H1 (cell line): ENCODE data around the gene NR3C1. TPM values are rescaled to one million over a fixed set of nuclear protein-coding genes. Genes with fewer than 3 reads are reported as not detected.

Experiments
- BRCA1 ChIP-seq: IDR thresholded peaks from 2 replicates; pipeline ENCODE4 v1.6.1; 2012; ENCODE audit warnings: low read depth, low read length, improper control_type of control experiment
- KDM4A ChIP-seq: IDR thresholded peaks from one replicate; pipeline ENCODE4 v1.7.1; 2012; ENCODE audit warnings: low read depth, mild to moderate bottlenecking, moderate library complexity, low read length, inconsistent platforms; ENCODE audit not compliant: severe bottlenecking
- NRF1 ChIP-seq: IDR thresholded peaks from 2 replicates; pipeline ENCODE4 v1.6.1; 2011; ENCODE audit warnings: mild to moderate bottlenecking, low read depth, low read length, improper control_type of control experiment
- POU5F1 ChIP-seq: IDR thresholded peaks from 2 replicates; pipeline ENCODE4 v1.6.1; 2011; ENCODE audit warnings: low read depth, mild to moderate bottlenecking, low read length, moderate library complexity
- SIN3A ChIP-seq, 2 experiments: IDR thresholded peaks in 1 of 2; conservative IDR thresholded peaks in 1 of 2; 2 replicates each; pipeline ENCODE4 v1.6.1; 2011 to 2012; ENCODE audit warnings: low read length in 2 of 2, improper control_type of control experiment in 1 of 2, low read depth in 1 of 2, mild to moderate bottlenecking in 1 of 2
- SIX5 ChIP-seq: IDR thresholded peaks from 2 replicates; pipeline ENCODE4 v1.6.1; 2011; ENCODE audit warnings: mild to moderate bottlenecking, low read depth, low read length
- polyA plus RNA-seq, 7 experiments: library from polyadenylated mRNA; depleted of rRNA in 3 of 7; stranded (reverse) in 5 of 7; unstranded in 2 of 7; fragments of >200 nt in 5 of 7; fragments of 200-250 nt in 2 of 7; gene quantifications; 1 replicate in 5 of 7; 2 replicates in 1 of 7; 4 replicates in 1 of 7; pipeline versions ENCODE4 v1.2.1 to v1.2.3, GENCODE V29; 2011 to 2013; ENCODE audit warnings: missing spikeins in 2 of 7, mixed read lengths in 2 of 7
- total RNA-seq: library from RNA; stranded (reverse); fragmentation: NEBNext Ultra II Directional; extraction: Animal tissue kit (Norgen Biotek cat#: 25700); gene quantifications from 2 replicates; pipeline ENCODE4 v1.2.1, GENCODE V29; 2021
- TF ChIP-seq, protein P1 (sequence below): IDR thresholded peaks from 2 replicates; pipeline ENCODE4 v1.6.1; 2012; ENCODE audit warnings: low read length, inconsistent platforms

Gene NR3C1
- total and polyA plus RNA-seq, 2 of the 8 experiments (the other 6 are each of a cell fraction or from before 2014, with no cell fraction given), result 1.7 to 5.4 TPM

DNA sequence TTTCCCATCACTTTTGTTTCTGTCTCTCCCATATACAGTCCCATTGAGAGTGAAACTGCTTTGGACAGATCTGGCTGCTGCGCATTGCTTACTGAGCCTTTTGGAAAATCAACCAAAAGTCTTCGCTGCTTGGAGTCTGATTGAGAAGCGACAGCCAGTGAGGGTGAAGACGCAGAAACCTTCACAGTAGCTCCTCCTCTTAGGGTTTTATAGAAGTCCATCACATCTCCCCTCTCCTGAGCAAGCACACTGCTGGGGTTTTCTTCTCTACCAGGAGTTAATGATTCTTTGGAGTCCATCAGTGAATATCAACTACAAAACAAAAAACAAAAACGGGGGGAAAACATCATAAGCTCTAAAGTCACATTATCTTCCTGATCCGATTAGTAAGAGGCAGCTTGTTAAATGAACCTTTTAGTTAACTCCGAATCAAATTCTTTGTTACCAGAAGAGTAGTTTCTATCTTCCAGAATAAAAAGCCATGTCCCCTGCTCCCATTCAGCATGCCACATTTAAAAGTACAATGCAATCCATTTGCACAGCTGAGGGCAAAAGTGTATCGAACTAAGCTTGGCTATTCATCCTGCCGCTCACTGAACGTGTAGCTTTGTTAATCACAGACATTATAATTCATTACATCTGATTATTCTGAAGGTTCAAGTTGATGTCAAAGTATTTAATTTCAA is 2.8 kb downstream of the NR3C1 start (continued):
- TF ChIP-seq, protein P1, sequence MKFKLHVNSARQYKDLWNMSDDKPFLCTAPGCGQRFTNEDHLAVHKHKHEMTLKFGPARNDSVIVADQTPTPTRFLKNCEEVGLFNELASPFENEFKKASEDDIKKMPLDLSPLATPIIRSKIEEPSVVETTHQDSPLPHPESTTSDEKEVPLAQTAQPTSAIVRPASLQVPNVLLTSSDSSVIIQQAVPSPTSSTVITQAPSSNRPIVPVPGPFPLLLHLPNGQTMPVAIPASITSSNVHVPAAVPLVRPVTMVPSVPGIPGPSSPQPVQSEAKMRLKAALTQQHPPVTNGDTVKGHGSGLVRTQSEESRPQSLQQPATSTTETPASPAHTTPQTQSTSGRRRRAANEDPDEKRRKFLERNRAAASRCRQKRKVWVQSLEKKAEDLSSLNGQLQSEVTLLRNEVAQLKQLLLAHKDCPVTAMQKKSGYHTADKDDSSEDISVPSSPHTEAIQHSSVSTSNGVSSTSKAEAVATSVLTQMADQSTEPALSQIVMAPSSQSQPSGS, result no peak
- no peak for TF ChIP-seq SIX5
- TF ChIP-seq KDM4A, result no peak
- no peak for TF ChIP-seq BRCA1
- TF ChIP-seq POU5F1, result no peak
- TF ChIP-seq SIN3A (conservative IDR thresholded peaks at IDR 0.05 in 1 of 2, IDR thresholded peaks at IDR 0.05 in 1 of 2; ENCODE audit: low read depth in 1 of 2, low read length in 2 of 2), result no peak
- no peak for TF ChIP-seq NRF1
